ENCODE results near the gene ACMSD.
"Not testable (repeated sequence)": the region's sequence is repeated elsewhere in the genome, so short reads cannot be mapped to it uniquely, and the experiment has no call there.

Gene ACMSD

DNA sequence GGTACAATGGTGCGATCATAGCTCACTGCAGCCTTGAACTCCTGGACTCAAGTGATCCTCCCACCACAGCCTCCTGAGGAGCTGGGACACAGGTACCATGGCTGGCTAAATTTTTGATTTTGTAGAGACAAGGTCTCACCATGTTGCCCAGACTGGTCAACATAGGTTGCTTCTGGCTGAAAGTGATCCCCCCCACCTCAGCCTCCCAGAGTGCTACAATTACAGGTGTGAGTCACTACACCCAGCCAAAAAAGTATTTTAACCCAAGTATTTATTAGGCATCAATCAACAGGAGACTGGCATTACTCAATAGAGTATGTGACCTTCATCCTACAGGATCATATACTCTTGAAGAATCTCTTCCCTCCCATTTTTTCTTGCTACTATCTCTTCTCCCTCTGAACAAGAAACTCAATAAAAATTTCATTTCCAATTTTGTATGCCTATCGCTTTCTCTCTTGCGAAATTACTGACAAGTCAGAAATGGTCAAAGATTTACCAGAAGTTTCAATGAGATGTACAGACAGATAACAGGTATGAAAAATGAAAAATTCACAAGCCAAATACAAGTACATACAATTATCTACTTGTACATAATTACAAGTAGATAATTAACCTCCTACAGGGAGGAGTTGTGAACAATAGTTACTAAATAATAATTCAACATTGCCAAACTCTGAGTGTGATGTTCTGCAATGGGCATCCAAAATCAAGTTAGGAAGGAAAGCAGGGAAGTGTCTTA lies 45.3 kb downstream of the ACMSD start:
- TF ChIP-seq, protein P1, sequence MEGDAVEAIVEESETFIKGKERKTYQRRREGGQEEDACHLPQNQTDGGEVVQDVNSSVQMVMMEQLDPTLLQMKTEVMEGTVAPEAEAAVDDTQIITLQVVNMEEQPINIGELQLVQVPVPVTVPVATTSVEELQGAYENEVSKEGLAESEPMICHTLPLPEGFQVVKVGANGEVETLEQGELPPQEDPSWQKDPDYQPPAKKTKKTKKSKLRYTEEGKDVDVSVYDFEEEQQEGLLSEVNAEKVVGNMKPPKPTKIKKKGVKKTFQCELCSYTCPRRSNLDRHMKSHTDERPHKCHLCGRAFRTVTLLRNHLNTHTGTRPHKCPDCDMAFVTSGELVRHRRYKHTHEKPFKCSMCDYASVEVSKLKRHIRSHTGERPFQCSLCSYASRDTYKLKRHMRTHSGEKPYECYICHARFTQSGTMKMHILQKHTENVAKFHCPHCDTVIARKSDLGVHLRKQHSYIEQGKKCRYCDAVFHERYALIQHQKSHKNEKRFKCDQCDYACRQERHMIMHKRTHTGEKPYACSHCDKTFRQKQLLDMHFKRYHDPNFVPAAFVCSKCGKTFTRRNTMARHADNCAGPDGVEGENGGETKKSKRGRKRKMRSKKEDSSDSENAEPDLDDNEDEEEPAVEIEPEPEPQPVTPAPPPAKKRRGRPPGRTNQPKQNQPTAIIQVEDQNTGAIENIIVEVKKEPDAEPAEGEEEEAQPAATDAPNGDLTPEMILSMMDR (IDR thresholded peaks at IDR 0.05; ENCODE audit: low read depth, low read length), result no peak
- H3K4me3 ChIP-seq (ENCODE audit: low read depth, low read length), result no peak overlapping the region

DNA sequence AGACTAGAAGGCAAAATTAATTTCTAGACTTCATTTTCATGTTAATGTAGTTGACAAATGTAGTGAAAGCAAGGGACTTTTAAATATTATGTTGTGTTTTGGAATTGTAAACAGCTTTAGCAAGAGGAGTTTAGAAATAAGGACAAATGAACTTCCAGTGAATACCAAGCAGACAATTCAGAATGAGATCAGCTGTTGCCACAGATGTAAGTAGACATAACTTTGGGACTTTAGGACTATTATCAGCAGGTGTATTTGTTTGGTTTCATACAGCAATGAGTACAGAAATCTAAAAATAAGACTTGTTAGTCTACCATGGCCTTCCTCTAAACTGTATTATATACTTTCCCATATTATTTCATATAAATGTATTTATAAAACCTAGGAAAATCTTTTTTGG lies 46.0 kb downstream of the ACMSD start:
- TF ChIP-seq, protein P1 (IDR thresholded peaks at IDR 0.05; ENCODE audit: low read depth, low read length), result no peak
- H3K4me3 ChIP-seq (ENCODE audit: low read depth, low read length), result no peak overlapping the region

DNA sequence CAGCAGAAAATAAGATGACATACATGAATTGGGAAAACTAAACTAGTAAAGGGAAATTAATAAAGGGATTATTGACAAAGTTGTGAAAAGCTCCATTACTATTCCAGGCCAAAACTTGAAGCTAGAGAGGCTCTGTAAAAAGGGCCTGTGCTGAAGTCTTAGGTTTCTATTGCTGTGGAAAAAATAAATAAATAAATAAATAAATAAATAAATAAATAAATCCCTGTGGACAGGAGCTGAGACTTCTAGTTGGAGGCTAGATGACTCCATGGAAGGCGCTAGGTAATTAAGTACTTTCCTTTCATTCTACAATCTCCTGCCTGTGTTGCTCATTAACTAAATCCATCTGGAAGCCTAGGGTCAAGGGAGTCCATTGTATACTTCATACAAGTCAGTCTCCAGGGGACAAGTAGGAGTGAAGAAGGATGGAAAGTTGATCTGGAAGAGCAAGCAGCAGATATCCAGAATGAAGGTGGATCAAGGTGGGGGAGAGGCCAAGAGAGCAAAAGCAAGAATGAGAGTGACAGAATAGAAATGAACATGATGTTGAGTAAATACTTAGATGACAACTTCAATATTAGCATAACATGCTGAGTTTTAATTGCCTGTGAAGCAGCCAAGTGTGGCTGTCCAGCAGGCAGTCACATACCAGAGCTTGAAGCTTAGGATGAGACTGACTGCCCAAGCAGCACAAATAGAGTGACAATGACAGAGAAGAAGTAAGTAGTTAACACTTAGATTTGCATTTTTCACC lies 54.0 kb downstream of the ACMSD start:
- H3K4me3 ChIP-seq (ENCODE audit: low read depth, low read length), result no peak overlapping the region
- TF ChIP-seq, protein P1 (IDR thresholded peaks at IDR 0.05; ENCODE audit: low read depth, low read length), result no peak

DNA sequence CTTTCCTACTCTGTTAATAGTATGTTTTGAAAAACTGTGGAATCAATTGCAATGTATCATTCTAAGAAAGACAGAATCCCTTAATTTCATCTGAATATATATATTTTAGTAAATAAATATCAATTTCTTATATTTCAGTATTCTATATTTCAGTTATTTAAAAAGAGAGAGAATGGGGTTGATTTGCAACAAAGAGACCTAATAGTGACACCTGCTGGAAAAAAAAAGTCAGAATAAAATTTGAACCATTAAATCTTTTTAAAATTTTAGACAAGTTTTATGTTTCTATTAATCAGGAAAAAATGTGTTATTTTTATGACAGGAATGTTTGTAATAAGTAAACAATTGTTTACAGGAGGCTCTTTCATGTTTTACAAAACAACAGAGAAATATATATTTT lies 59.5 kb downstream of the ACMSD start:
- TF ChIP-seq, protein P1 (IDR thresholded peaks at IDR 0.05; ENCODE audit: low read depth, low read length), result no peak
- no peak overlapping the region for H3K4me3 ChIP-seq (ENCODE audit: low read depth, low read length)

DNA sequence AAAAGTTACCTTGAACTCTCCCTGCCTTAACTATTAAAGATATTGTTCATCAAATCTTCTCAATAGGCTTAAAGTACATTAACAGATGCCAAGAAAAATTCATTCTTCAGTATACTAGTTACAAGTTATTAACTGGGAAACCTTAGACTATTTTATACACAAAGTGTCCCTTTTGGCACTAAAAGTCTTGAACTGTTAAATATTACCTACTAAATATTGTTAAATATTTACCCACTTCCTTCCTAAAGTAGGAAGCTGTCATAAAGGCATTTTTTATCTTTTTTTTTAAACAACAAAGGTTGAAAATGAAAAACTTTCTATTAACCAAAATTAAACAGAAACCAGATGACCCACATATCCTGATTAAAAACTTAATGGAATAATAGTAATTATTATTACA lies 60.8 kb downstream of the ACMSD start:
- no peak overlapping the region for H3K4me3 ChIP-seq (ENCODE audit: low read depth, low read length)
- TF ChIP-seq, protein P1 (IDR thresholded peaks at IDR 0.05; ENCODE audit: low read depth, low read length), result no peak

DNA sequence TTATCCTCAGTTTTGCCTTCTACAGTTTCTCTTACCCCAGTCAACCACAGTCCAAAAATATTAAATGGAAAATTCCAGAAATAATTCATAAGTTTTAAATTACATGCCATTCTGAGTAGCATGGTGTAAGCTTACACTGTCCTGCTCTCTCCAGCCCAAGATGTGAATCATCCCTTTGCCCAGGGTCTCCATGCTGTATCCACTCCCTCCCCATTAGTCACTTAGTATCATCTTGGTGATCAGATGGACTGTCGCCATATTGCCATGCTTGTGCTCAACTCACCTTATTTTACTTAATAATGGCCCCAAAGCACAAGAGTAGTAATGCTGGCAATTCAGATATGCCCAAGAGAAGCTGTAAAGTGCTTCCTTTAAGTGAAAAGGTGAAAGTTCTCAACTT lies 61.7 kb downstream of the ACMSD start:
- H3K4me3 ChIP-seq (ENCODE audit: low read depth, low read length), result no peak overlapping the region
- TF ChIP-seq, protein P1 (IDR thresholded peaks at IDR 0.05; ENCODE audit: low read depth, low read length), result no peak

DNA sequence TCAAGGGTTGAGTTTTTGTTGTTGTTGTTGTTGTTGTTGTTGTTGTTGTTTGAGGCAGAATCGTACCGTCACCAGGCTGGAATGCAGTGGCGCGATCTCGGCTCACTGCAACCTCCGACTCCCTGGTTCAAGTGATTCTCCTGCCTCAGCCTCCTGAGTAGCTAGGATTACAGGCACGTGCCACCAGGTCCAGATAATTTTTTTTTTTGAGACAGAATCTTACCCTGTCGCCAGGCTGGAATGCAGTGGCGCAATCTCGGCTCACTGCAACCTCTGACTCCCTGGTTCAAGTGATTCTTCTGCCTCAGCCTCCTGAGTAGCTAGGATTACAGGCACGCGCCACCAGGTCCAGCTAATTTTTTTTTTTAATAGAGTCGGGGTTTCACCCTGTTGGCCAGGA lies 65.3 kb downstream of the ACMSD start:
- not testable (repeated sequence) for H3K4me3 ChIP-seq (ENCODE audit: low read depth, low read length)

All from WI38 (cell line).